ENCODE measurements around the gene TMEM236. TPM values are rescaled to one million over a fixed set of nuclear protein-coding genes. Genes with fewer than 3 reads are reported as not detected.

The TMEM236 gene
- total and polyA plus RNA-seq, 2 of the 4 experiments (the other 2 are of a cell fraction), result not detected

- no peaks in the 10 kb centered on the region for H3K36me3 ChIP-seq (ENCODE audit: control insufficient read depth, insufficient read depth, low read length)
- WGBS, 2 experiments (ENCODE audit: extremely low coverage in 2 of 2, insufficient read length in 1 of 2), result no CpG with 5 or more reads among the region's 1 CpG
- intact Hi-C loops (cut with micrococcal nuclease), result no loop called here
- H4K20me1 ChIP-seq (ENCODE audit: insufficient read depth, low read length), result no peaks in the 10 kb centered on the region
- H3K4me2 ChIP-seq (ENCODE audit: low read depth, low read length), result no peak overlapping the region
- H4K8ac ChIP-seq (ENCODE audit: low read depth in 2 of 2, low read length in 2 of 2), result no peak overlapping the region
- H2BK15ac ChIP-seq (ENCODE audit: low read depth, low read length), result no peak overlapping the region
- CTCF ChIA-PET, result no interaction called here
- DNase-seq (no peak), ATAC-seq (ENCODE audit: low read depth) (no peak)
- no TSS peak for BruUV-seq (replicated peaks)
- H2AK9ac ChIP-seq (replicated peaks; ENCODE audit: low read depth, low read length, poor library complexity), result no peak overlapping the region
- H2AK5ac ChIP-seq (ENCODE audit: low read depth, low read length), result no peak overlapping the region
- no peak overlapping the region for H3K4me3 ChIP-seq (ENCODE audit: insufficient read depth, low read depth, low read length)
- no peak overlapping the region for H2AFZ ChIP-seq (replicated peaks; ENCODE audit: low read length, poor library complexity)
- no peaks in the 10 kb centered on the region for H3K79me1 ChIP-seq (ENCODE audit: low read depth in 1 of 2, low read length in 2 of 2)
- H4K91ac ChIP-seq (ENCODE audit: insufficient read depth, low read depth, low read length), result no peak overlapping the region
- no peak overlapping the region for H3K14ac ChIP-seq (replicated peaks; ENCODE audit: low read depth, low read length)
- H3K9me3 ChIP-seq (ENCODE audit: control insufficient read depth, insufficient read depth, low read length), result no peaks in the 10 kb centered on the region
- H3K9ac ChIP-seq (ENCODE audit: low read depth, low read length), result no peak overlapping the region
- H3K4me1 ChIP-seq (ENCODE audit: control insufficient read depth, insufficient read depth, low read length), result no peaks in the 10 kb centered on the region
- dilution Hi-C loops (cut with HindIII; ENCODE audit: low sequenced_read_pairs, unreplicated experiment), result no loop called here
- H3K9me1 ChIP-seq (ENCODE audit: insufficient read depth, low read length), result no peaks in the 10 kb centered on the region
- no peak overlapping the region for H3K56ac ChIP-seq (ENCODE audit: extremely low read depth, insufficient read depth, low read length)
- no peak overlapping the region for H4K5ac ChIP-seq (ENCODE audit: low read depth, low read length)
- H2BK20ac ChIP-seq (ENCODE audit: low read depth, low read length), result no peak overlapping the region
- no peak overlapping the region for H2BK5ac ChIP-seq (ENCODE audit: low read depth, low read length, poor library complexity, severe bottlenecking)
- POLR2A ChIA-PET (ENCODE audit: unreplicated experiment), result no interaction called here
- no peak overlapping the region for H3K23ac ChIP-seq (ENCODE audit: low read depth, low read length)
- H3K27me3 ChIP-seq (ENCODE audit: control insufficient read depth, insufficient read depth, low read length), result peaks cover 18% of the 10 kb centered on the region
- no peak overlapping the region for H3K18ac ChIP-seq (ENCODE audit: low read depth, low read length)
- H3K4ac ChIP-seq (ENCODE audit: low read depth, low read length), result no peak overlapping the region
- H3K27ac ChIP-seq (ENCODE audit: insufficient read depth, low read length), result no peak overlapping the region
- in situ Hi-C loops (cut with MboI; ENCODE audit: low sequenced_read_pairs), result no loop called here
- no peak overlapping the region for H2BK120ac ChIP-seq (ENCODE audit: low read depth, low read length)
- TF ChIP-seq SMC3 (IDR thresholded peaks at IDR 0.05; ENCODE audit: low read depth, low read length), result no peak
- no peak for TF ChIP-seq ELK1 (IDR thresholded peaks at IDR 0.05; ENCODE audit: borderline replicate concordance, low read depth, low read length)
- no peak for TF ChIP-seq MAFK (IDR thresholded peaks at IDR 0.05; ENCODE audit: low read depth, low read length)
- no peak for TF ChIP-seq BHLHE40 (IDR thresholded peaks at IDR 0.05; ENCODE audit: low read depth, low read length)
- TF ChIP-seq CHD1 (IDR thresholded peaks at IDR 0.05; ENCODE audit: low read depth, low read length), result no peak
- no peak for TF ChIP-seq NFE2L2 (IDR thresholded peaks at IDR 0.05; ENCODE audit: low read depth, low read length)
- TF ChIP-seq MAZ (IDR thresholded peaks at IDR 0.05; ENCODE audit: borderline replicate concordance, low read depth, low read length), result no peak
- TF ChIP-seq CTCF (conservative IDR thresholded peaks at IDR 0.05; ENCODE audit: low read depth, low read length), result no peak
- TF ChIP-seq MXI1 (IDR thresholded peaks at IDR 0.05; ENCODE audit: borderline replicate concordance, low read depth, low read length), result no peak
- no peak for TF ChIP-seq CEBPB (IDR thresholded peaks at IDR 0.05; ENCODE audit: low read depth, low read length)
- no peak for TF ChIP-seq USF2 (IDR thresholded peaks at IDR 0.05; ENCODE audit: low read depth, low read length)
- TF ChIP-seq POLR2A (IDR thresholded peaks at IDR 0.05; ENCODE audit: low read depth, low read length), result no peak
- no peak for TF ChIP-seq RCOR1 (IDR thresholded peaks at IDR 0.05; ENCODE audit: insufficient replicate concordance, low read length)
Measured at GRCh38 chr10:17821893-17822292, 69.9 kb downstream of the TMEM236 start.
